GM19397 (cell line): Measurements from ENCODE around the gene IGLL5.

ENCODE experiments used
- ATAC-seq: cut with Tn5 transposase; IDR thresholded peaks from one replicate; pipeline ENCODE4 v1.9.1; 2021; ENCODE audit warnings: mild to moderate bottlenecking, moderate library complexity; ENCODE audit not compliant: unreplicated experiment

Gene IGLL5

GRCh38 chr22:22858559-22858937 is 29.1 kb upstream of the IGLL5 start:
- no peak for ATAC-seq

- ATAC-seq = no peak
These were observed 24.6 kb upstream of the IGLL5 start for GRCh38 chr22:22863001-22863400.

- peak; percentile 64 for ATAC-seq
These were observed 22.1 kb upstream of the IGLL5 start for GRCh38 chr22:22865311-22866072.

- ATAC-seq = no peak
These were observed 21.1 kb upstream of the IGLL5 start for GRCh38 chr22:22866381-22867111.

- ATAC-seq = no peak
These were observed 19.5 kb upstream of the IGLL5 start for GRCh38 chr22:22867996-22868715.

GRCh38 chr22:22870577-22871404 is 16.8 kb upstream of the IGLL5 start:
- no peak for ATAC-seq

- no peak for ATAC-seq
These were observed 15.9 kb upstream of the IGLL5 start for GRCh38 chr22:22871536-22872278.

- no peak for ATAC-seq
These were observed 14.6 kb upstream of the IGLL5 start for GRCh38 chr22:22872722-22873708.

- no peak for ATAC-seq
These were observed 9.9 kb upstream of the IGLL5 start for GRCh38 chr22:22877523-22878210.

GRCh38 chr22:22878211-22878570 is 9.4 kb upstream of the IGLL5 start:
- no peak for ATAC-seq

GRCh38 chr22:22878801-22879674 is 8.6 kb upstream of the IGLL5 start:
- ATAC-seq = no peak

- ATAC-seq = no peak
These were observed 7.9 kb upstream of the IGLL5 start for GRCh38 chr22:22879675-22880155.

GRCh38 chr22:22880645-22881044 is 7.0 kb upstream of the IGLL5 start:
- no peak for ATAC-seq

GRCh38 chr22:22881116-22882000 is 6.3 kb upstream of the IGLL5 start:
- ATAC-seq = no peak

GRCh38 chr22:22882033-22882717 is 5.4 kb upstream of the IGLL5 start:
- ATAC-seq = no peak
